ENCODE data around the gene CPNE7.

Gene CPNE7

GRCh38 chr16:89607937-89608740, 32.6 kb downstream of the CPNE7 start:
- ChIA-PET POLR2A (no interaction called here), CTCF (no interaction called here)
- TF ChIP-seq ZNF335 (tag by site-specific recombination; conservative IDR thresholded peaks at IDR 0.05), result no peak
- no peak for TF ChIP-seq TCF7L2 (IDR thresholded peaks at IDR 0.05; ENCODE audit: borderline replicate concordance, low read depth, low read length)
- TF ChIP-seq, protein P1, sequence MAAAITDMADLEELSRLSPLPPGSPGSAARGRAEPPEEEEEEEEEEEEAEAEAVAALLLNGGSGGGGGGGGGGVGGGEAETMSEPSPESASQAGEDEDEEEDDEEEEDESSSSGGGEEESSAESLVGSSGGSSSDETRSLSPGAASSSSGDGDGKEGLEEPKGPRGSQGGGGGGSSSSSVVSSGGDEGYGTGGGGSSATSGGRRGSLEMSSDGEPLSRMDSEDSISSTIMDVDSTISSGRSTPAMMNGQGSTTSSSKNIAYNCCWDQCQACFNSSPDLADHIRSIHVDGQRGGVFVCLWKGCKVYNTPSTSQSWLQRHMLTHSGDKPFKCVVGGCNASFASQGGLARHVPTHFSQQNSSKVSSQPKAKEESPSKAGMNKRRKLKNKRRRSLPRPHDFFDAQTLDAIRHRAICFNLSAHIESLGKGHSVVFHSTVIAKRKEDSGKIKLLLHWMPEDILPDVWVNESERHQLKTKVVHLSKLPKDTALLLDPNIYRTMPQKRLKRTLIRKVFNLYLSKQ (tag by site-specific recombination; IDR thresholded peaks at IDR 0.05; ENCODE audit: borderline replicate concordance), result no peak
- no peak for TF ChIP-seq ZNF830 (tag by site-specific recombination; IDR thresholded peaks at IDR 0.05; ENCODE audit: low read depth)
- TF ChIP-seq ZNF501 (tag by site-specific recombination; IDR thresholded peaks at IDR 0.05), result no peak
- TF ChIP-seq ZBTB21 (tag by site-specific recombination; IDR thresholded peaks at IDR 0.05), result no peak
- TF ChIP-seq KLF10 (tag by site-specific recombination; IDR thresholded peaks at IDR 0.05), result no peak
- TF ChIP-seq PRDM4 (tag by site-specific recombination; IDR thresholded peaks at IDR 0.05), result no peak
- TF ChIP-seq, protein P2, sequence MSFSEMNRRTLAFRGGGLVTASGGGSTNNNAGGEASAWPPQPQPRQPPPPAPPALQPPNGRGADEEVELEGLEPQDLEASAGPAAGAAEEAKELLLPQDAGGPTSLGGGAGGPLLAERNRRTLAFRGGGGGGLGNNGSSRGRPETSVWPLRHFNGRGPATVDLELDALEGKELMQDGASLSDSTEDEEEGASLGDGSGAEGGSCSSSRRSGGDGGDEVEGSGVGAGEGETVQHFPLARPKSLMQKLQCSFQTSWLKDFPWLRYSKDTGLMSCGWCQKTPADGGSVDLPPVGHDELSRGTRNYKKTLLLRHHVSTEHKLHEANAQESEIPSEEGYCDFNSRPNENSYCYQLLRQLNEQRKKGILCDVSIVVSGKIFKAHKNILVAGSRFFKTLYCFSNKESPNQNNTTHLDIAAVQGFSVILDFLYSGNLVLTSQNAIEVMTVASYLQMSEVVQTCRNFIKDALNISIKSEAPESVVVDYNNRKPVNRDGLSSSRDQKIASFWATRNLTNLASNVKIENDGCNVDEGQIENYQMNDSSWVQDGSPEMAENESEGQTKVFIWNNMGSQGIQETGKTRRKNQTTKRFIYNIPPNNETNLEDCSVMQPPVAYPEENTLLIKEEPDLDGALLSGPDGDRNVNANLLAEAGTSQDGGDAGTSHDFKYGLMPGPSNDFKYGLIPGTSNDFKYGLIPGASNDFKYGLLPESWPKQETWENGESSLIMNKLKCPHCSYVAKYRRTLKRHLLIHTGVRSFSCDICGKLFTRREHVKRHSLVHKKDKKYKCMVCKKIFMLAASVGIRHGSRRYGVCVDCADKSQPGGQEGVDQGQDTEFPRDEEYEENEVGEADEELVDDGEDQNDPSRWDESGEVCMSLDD (tag by site-specific recombination; IDR thresholded peaks at IDR 0.05), result no peak
- no peak for TF ChIP-seq GLIS2 (tag by site-specific recombination; IDR thresholded peaks at IDR 0.05)
- no peak for TF ChIP-seq ZNF132 (tag by site-specific recombination; IDR thresholded peaks at IDR 0.05; ENCODE audit: borderline replicate concordance)
- TF ChIP-seq ZIC2 (tag by site-specific recombination; IDR thresholded peaks at IDR 0.05), result no peak
- TF ChIP-seq IKZF3 (tag by site-specific recombination; IDR thresholded peaks at IDR 0.05), result no peak
- TF ChIP-seq ZNF560 (tag by site-specific recombination; IDR thresholded peaks at IDR 0.05; ENCODE audit: borderline replicate concordance), result no peak
- no peak for TF ChIP-seq ZFP41 (tag by site-specific recombination; IDR thresholded peaks at IDR 0.05; ENCODE audit: borderline replicate concordance)
- no peak for TF ChIP-seq ZNF202 (tag by site-specific recombination; IDR thresholded peaks at IDR 0.05; ENCODE audit: borderline replicate concordance)
- TF ChIP-seq ZBTB26 (tag by site-specific recombination; optimal IDR thresholded peaks at IDR 0.05), result no peak
- no peaks in the 10 kb centered on the region for H3K9me3 ChIP-seq (ENCODE audit: control insufficient read depth, insufficient read depth, low read depth, low read length)
- H3K4me3 ChIP-seq (ENCODE audit: low read depth, low read length), result no peak overlapping the region
- H3K27ac ChIP-seq (ENCODE audit: extremely low read depth, low read depth, low read length), result no peak overlapping the region
- H3K4me1 ChIP-seq (ENCODE audit: control insufficient read depth, insufficient read depth, low read length), result peaks cover 4% of the 10 kb centered on the region; the same call in 1 of the 2 replicates
- no peaks in the 10 kb centered on the region for H3K36me3 ChIP-seq (ENCODE audit: control insufficient read depth in 2 of 2, insufficient read depth in 1 of 2, low read length in 2 of 2)

All from HEK293 (cell line).